Activated CD4-positive, alpha-beta T cell treated with anti-CD3 and anti-CD28 coated beads, Interleukin-2, Interleukin-4, amounts not matched to agents 100 ng/mL and 50 ng/mL, durations not matched to agents 16 hours and 8 hours (primary cell): Measurements from ENCODE around the gene SLC22A7.
A peak's percentile ranks its signal among the peaks of the same experiment; 100 is the strongest.
"Not testable (repeated sequence)": the region's sequence is repeated elsewhere in the genome, so short reads cannot be mapped to it uniquely, and the experiment has no call there.

Source experiments
- DNase-seq: peaks from one replicate; pipeline ENCODE4 v3.0.0-alpha.2; 2020; ENCODE audit warnings: low spot score

Gene SLC22A7

GRCh38 chr6:43302126-43302525 lies 4.1 kb downstream of the SLC22A7 start:
- no peak for DNase-seq

GRCh38 chr6:43303006-43303405 lies 4.9 kb downstream of the SLC22A7 start:
- not testable (repeated sequence) for DNase-seq

GRCh38 chr6:43303751-43304331 lies 5.8 kb downstream of the SLC22A7 start:
- no peak for DNase-seq

DNA sequence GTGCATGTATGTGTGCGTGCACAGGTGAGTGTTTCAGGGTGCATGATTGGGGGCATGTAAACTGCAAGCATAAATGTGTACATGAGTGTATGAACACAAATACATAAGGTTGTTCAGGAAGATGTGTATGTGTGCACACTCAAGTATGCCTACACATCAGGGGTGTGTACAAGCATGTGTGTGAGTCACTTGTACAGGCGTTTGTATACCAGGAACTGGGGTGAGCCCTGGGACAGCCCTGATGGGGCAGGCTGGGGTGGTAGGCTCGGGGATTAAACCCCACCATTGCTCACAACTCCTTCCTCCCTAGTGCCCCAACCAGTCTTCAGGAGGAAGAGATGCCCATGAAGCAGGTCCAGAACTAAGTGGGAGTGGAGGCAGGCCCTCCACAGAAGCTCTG lies 6.3 kb downstream of the SLC22A7 start:
- no peak for DNase-seq

DNA sequence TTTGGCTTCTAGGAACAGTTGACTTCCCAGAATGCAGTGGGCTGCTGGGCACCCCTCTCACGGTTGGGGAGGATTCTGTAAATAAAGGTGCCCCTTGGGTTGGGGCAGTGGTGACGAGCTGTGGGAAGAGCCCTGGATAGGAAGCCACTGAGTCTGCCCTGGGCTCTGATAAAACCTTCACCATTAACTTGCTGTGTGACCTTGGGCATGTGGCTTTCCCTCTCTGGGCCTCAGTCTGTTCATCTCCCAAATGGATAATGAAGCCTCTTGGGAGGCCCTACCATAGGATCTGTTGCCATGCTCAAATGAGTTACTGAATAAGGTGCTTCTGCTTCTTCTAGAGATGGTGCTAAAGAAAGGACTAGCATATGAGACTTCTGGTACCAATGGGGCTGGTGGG lies 6.8 kb downstream of the SLC22A7 start:
- no peak for DNase-seq

DNA sequence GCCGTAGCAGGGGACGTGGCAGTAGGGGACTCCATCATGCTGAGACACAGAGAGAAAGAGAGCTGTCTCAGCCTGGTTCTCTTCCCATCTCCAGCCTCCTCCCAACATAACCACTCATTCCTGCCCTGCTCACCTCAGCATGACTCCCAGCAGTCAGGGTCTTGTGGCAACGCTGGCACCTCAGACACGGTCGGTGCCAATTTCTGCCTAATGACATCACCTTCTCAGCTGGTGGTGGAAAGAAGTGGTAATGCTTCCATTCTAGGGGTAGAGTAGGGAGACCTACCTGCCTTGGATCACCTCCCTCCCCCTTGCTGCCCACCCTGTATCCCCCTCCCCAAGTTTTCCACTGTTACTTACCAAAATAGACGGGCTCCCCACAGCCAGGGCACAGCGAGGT lies 8.0 kb downstream of the SLC22A7 start:
- no peak for DNase-seq

DNA sequence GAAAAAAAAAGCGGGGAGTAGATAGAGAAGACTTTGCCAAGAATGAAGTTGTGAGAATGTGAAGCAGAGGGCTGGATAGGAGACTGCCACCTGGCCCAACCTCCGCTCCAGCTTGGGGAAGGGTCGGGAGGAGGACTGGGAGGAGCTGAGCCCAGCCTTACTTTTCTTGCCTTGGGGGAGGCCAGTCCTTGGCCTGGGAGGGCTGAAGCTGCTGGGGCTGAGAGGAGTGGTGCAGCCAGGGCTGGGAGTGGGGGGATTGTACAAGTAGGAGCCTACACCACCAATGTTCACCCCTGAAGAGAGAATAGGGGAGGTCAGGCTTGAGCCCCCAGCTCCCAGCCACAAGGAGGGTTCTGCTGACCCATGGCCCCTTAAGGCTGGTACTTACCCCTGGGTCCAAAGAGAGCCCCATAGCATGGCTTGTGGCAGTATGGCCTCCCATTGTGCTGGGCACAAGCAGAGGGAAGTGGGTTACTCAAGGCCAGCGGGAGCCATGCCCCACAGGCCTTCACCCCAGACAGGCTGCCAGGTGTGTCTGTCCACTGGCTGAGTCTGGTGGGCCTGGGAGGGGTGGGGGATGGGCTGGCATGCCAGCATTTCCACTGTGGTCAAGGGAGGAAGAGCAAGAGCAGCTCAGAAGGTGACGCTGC lies 9.5 kb downstream of the SLC22A7 start:
- no peak for DNase-seq

GRCh38 chr6:43308101-43308989 lies 10.3 kb downstream of the SLC22A7 start, which contains the start of gene CRIP3:
Gene CRIP3 (minus strand): TSS chr6:43308826. CDS start chr6:43308792, 34 bp downstream.
- DNase-seq: peak; percentile 36

GRCh38 chr6:43308990-43309477 lies 11.0 kb downstream of the SLC22A7 start:
- DNase-seq: no peak

DNA sequence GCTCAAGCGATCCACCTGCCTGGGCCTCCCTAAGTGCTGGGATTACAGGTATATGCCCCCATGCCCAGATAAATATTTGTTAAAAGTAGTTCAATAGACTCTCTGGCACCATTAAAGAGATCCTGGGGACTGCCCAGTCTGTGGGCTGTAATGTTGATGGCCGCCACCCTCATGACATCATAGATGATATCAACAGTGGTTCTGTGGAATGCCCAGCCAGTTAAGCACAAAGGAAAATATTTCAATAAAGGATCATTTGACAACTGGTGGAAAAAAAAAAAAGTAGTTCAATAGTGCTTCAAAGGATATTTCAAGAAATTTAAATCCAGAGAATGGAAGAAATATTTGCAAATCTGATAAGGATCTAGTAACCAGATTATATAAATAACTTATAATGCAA lies 12.1 kb downstream of the SLC22A7 start:
- no peak for DNase-seq

DNA sequence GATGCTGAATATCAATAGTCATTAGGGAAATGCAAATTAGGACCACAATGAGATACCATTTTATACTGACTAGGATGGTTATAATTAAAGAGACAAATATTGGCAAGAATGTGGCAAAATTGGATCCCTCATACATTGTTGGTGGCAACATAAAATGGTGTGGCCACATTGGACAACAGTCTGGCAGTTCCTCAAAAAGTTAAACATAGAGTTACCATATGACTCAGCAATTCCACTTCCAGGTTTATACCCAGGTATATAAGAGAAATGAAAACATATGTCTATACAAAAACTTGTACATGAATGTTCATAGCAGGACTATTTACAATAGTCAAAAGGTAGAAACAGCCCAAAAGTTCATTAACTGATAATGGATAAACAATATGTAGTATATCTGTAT lies 12.6 kb downstream of the SLC22A7 start:
- no peak for DNase-seq

DNA sequence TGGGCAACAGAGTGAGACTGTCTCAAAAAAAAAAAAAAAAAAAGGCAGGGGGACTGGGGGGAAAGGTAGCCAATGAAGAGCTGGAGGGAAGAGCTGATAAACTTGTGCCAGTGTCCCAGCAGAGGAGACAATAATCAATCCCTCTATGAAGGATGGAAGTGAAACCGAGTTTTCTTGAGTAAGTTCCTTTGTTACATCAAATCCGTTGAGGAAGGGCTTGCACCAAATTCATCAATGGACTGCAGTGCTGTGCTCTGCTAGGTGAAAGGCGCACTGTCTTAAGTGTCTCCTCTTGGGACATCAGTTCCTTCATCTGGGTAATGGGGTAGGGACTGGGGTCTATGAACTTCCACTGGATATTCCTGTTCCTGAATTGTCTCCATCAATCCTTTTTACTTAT lies 13.6 kb downstream of the SLC22A7 start:
- DNase-seq: no peak

DNA sequence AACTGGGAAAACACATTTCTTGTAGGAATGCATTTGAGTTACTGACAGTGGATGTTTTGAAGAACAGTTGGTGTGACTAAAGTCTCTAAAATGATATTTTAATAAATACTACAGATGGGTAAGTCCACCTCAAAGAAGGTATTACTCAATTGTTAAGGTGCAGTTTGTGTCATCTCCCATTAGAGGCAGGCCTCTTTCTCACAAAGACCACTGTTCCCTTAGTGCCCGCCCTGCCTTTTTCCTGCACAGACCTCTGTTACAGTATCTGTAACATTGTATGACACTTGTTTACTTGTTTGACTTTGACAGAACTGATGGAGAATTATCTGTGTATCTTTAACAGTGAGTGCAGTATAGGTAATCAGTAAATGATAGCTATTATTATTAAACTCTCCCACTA lies 15.8 kb downstream of the SLC22A7 start:
- no peak for DNase-seq

DNA sequence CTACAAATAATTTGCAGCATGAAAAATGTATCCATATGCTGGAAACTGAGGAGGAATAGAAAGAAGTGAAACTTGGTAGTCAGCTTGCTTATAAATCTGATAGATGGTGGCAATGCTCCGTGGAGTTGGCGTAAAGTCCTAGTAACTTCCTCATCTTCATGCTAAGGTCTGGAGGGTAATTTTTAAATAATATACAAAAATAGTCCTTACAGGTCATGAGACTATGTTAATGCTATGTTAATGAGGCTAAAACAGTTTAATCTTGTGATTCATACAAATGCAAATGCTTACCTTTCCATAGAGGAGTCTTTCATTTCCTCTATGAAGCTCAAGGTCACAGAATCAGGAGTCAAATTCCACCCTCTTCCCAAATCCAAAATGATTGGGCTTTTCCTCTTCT lies 20.0 kb downstream of the SLC22A7 start:
- DNase-seq: no peak

- DNase-seq: no peak
Observed at GRCh38 chr6:43325876-43326275, 27.8 kb downstream of the SLC22A7 start.

DNA sequence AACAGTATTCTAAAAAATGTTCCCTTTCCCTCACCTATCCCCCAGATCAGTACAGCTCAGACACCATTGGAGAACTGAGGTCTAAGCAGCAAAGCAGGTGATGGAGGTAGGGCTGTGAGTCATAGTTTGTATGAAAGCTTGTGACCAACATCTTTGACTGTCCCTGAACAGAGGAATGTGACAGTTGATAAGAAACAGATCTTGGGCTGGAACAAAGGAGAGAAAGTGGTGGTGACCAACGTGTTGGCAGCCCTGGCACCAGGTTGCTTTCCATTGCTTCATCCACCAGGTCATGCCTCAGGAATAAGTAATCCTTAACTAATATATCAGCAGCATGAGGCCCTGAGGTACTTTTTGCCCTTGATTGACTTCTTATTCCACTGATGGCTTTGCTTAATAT lies 30.5 kb downstream of the SLC22A7 start:
- DNase-seq: no peak

DNA sequence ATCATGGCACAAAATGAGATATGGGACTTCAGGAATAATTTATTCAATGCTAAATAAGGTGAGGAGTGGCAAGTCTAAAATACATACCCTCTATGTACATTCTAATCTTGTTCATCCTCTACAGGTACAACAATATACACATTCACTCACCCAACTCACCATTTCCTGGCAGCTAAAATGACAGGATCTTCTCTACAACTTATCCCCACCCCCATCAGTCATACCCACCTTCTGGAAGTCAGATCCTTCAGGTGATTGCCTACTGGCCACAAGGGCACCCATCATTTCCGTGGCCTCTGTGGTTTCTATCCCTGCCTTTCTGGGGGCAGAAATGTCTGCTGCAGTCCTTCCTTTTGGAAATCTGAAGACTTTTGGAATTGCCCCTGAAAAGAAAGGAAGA lies 33.4 kb downstream of the SLC22A7 start:
- DNase-seq: no peak

DNA sequence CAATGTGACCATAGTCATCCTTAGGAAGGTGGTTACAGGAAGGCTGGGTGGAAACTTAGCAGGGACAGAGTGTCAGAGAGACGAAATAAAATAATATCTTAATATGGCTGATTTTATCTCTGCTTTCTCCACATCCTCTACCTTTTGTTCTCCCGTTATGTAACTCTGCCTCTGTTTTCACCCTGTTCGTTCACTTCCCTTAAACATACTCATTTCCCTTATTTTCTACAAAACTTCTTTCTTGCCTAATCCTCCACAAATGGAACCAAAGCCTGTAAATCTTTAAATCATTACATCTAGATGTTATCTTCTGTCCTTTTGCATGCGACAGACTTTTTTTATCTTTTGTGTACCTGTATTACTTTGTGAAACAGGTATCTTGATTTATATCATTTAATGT lies 33.8 kb downstream of the SLC22A7 start:
- no peak for DNase-seq

DNA sequence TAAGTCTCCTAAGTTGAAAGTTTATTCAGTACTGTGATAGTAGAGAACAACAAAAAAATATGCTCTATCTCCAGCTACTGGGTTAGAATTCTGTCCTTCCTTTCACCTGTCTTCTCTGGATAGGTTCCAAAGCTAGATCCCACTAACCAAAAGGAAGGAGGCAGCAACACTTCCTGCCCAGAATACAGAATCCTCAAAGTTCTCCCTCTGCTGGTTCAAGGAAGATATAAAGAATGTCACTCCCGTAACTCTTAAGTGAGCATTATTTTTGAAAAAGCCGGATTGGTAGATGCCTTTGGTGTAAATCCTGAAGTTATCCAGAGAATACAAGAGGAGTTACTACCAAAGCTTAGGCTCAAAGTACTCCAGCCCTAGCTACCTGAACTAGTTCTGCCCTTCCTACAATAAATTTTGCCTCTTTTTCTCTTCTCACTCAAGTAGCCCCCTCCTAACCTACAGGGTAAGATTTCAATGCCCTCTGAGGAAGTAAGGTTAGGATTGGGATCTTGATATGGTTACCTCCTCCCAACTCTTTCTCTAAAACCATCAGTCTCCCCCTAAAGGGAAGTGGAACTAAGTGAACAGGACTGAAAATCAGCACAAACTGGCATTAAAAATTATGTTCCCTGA lies 36.5 kb downstream of the SLC22A7 start:
- no peak for DNase-seq

DNA sequence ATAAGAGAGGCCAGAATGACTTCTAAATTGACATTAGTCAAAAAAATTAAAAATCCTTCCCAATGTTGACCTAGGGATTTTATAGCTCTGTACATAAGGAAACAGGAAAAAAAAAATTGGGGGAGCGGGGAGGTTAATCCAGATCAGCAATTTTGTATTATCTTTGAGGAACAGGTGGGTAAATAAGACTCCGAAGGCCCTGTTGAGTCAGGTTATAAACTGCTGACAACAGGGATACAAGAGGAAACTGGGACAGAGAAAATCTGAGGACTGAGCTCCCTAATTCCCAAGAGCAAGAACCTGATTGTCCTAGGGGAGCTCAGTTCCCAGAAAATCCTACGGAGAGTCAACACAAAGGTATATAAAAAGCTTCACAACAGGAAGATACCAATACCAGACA lies 37.4 kb downstream of the SLC22A7 start:
- DNase-seq: no peak

DNA sequence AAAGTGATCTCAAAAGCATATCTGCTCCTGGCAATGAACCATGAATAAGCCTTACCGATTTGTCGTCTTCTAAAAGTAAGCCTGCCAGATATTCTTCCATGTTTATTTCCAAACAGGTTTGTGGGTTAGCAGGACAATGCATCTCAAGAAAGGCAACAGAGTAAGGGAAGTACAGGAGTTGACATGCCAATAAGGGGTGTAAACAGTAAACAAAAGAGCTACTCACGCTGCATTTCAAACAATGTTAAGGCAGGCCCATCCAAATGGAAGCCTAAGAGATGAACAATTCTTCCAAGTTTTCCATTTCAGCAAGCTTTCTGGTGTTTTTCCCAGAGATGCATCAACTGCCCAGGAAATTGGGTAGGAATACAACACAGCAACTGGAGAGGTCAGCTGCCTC lies 38.3 kb downstream of the SLC22A7 start:
- DNase-seq: no peak

DNA sequence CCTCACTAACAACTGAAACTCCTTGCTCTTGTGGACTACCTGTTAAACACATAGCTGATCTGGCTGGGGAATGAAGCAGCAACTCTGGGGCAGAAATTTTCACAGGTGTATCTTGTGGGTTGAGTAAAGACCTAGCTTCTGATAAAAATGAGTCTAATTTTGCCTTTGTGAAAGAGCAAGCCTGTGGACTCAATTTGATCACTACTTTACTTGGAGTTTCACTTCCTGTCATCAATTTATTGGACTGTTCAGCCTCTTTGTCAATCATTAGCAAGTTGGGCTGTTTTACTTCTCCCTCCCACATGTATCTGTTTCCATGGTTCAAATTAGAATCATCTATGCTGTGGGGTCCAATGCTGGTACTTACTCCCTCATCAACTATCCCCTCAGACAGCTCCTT lies 40.2 kb downstream of the SLC22A7 start:
- DNase-seq: no peak

GRCh38 chr6:43339168-43339567 lies 41.1 kb downstream of the SLC22A7 start:
- no peak for DNase-seq
